H1 (cell line): Measurements from ENCODE around the gene SLTM. TPM values are rescaled to one million over a fixed set of nuclear protein-coding genes. Genes with fewer than 3 reads are reported as not detected.

Experiments
- CREB1 ChIP-seq: IDR thresholded peaks from 2 replicates; pipeline ENCODE4 v1.6.1; 2012; ENCODE audit warnings: inconsistent platforms
- POLR2AphosphoS5 ChIP-seq: IDR thresholded peaks from 2 replicates; pipeline ENCODE4 v1.6.1; 2011; ENCODE audit warnings: low read depth, low read length
- SIN3A ChIP-seq, 2 experiments: IDR thresholded peaks in 1 of 2; conservative IDR thresholded peaks in 1 of 2; 2 replicates each; pipeline ENCODE4 v1.6.1; 2011 to 2012; ENCODE audit warnings: low read length in 2 of 2, improper control_type of control experiment in 1 of 2, low read depth in 1 of 2, mild to moderate bottlenecking in 1 of 2
- TAF1 ChIP-seq: IDR thresholded peaks from 2 replicates; pipeline ENCODE4 v1.6.1; 2011; ENCODE audit warnings: mild to moderate bottlenecking, low read depth, low read length
- polyA plus RNA-seq, 7 experiments: library from polyadenylated mRNA; depleted of rRNA in 3 of 7; stranded (reverse) in 5 of 7; unstranded in 2 of 7; fragments of >200 nt in 5 of 7; fragments of 200-250 nt in 2 of 7; gene quantifications; 1 replicate in 5 of 7; 2 replicates in 1 of 7; 4 replicates in 1 of 7; pipeline versions ENCODE4 v1.2.1 to v1.2.3, GENCODE V29; 2011 to 2013; ENCODE audit warnings: missing spikeins in 2 of 7, mixed read lengths in 2 of 7
- total RNA-seq: library from RNA; stranded (reverse); fragmentation: NEBNext Ultra II Directional; extraction: Animal tissue kit (Norgen Biotek cat#: 25700); gene quantifications from 2 replicates; pipeline ENCODE4 v1.2.1, GENCODE V29; 2021

The SLTM gene
- total and polyA plus RNA-seq, 2 of the 8 experiments (the other 6 are each of a cell fraction or from before 2014, with no cell fraction given): 30.8 to 149 TPM

- TF ChIP-seq SIN3A (conservative IDR thresholded peaks at IDR 0.05 in 1 of 2, IDR thresholded peaks at IDR 0.05 in 1 of 2; ENCODE audit: low read depth in 1 of 2, low read length in 2 of 2): no peak
- no peak for TF ChIP-seq CREB1
- no peak for TF ChIP-seq TAF1
- no peak for TF ChIP-seq POLR2AphosphoS5
These were observed 10.2 kb downstream of the SLTM start (continued) for GRCh38 chr15:58923284-58923683.
